Measurements from ENCODE around the gene MAD1L1. TPM values are rescaled to one million over a fixed set of nuclear protein-coding genes. Genes with fewer than 3 reads are reported as not detected.
A peak's percentile ranks its signal among the peaks of the same experiment; 100 is the strongest.

The MAD1L1 gene
- total and polyA plus RNA-seq, 4 donors: 43.0 to 54.9 (median 49.9) TPM

GRCh38 chr7:2249744-2250323 is 17.1 kb upstream of the MAD1L1 start:
- peaks cover 0 to 15% (median 1%) of the 10 kb centered on the region in 4 donors for H3K36me3 ChIP-seq (ENCODE audit: control insufficient read depth in 4 of 4, insufficient read depth in 4 of 4, low read length in 4 of 4)
- ATAC-seq (ENCODE audit: insufficient read depth, low FRiP score) (no peak), DNase-seq (no peak)
- H3K27me3 ChIP-seq (ENCODE audit: control insufficient read depth in 3 of 3, insufficient read depth in 3 of 3, low read length in 2 of 3): no peaks in the 10 kb centered on the region
- no peak for TF ChIP-seq CTCF (IDR thresholded peaks at IDR 0.05; ENCODE audit: control extremely low read depth, extremely low read depth)
- H3K27ac ChIP-seq (ENCODE audit: low read depth in 1 of 2, low read length in 1 of 2): no peak overlapping the region
- H3K9ac ChIP-seq (ENCODE audit: insufficient read depth in 1 of 2, low read length in 2 of 2): no peak overlapping the region
- H3K9me3 ChIP-seq (ENCODE audit: control insufficient read depth in 4 of 4, insufficient read depth in 3 of 4, low read length in 3 of 4): no peaks in the 10 kb centered on the region
- no peak overlapping the region for H3K4me3 ChIP-seq
- 85 to 90% methylated on average over 27 of the region's 27 CpGs for WGBS, 2 donors
- H3K4me1 ChIP-seq (ENCODE audit: control insufficient read depth in 5 of 5, insufficient read depth in 5 of 5, low read length in 5 of 5): peaks cover 0 to 7% (median 0%) of the 10 kb centered on the region in 5 donors

GRCh38 chr7:2248984-2249694 is 16.4 kb upstream of the MAD1L1 start:
- WGBS, 2 donors: 23 to 46% methylated on average over 24 of the region's 24 CpGs

GRCh38 chr7:2247141-2247995 is 14.6 kb upstream of the MAD1L1 start:
- no peak for ATAC-seq (ENCODE audit: insufficient read depth, low FRiP score)
- H3K36me3 ChIP-seq (ENCODE audit: control insufficient read depth in 4 of 4, insufficient read depth in 4 of 4, low read length in 4 of 4): peaks cover 0 to 5% (median 0%) of the 10 kb centered on the region in 4 donors
- no peak overlapping the region for H3K4me3 ChIP-seq
- 80 to 85% methylated on average over 36 of the region's 36 CpGs for WGBS, 2 donors
- peaks cover 0 to 14% (median 0%) of the 10 kb centered on the region in 5 donors for H3K4me1 ChIP-seq (ENCODE audit: control insufficient read depth in 5 of 5, insufficient read depth in 5 of 5, low read length in 5 of 5)
- no peaks in the 10 kb centered on the region for H3K9me3 ChIP-seq (ENCODE audit: control insufficient read depth in 4 of 4, insufficient read depth in 3 of 4, low read length in 3 of 4)
- peak in 1 of 3 donors; percentile 39 for DNase-seq
- H3K27ac ChIP-seq (ENCODE audit: low read depth in 1 of 2, low read length in 1 of 2): no peak overlapping the region
- no peak overlapping the region for H3K9ac ChIP-seq (ENCODE audit: insufficient read depth in 1 of 2, low read length in 2 of 2)
- TF ChIP-seq CTCF (IDR thresholded peaks at IDR 0.05; ENCODE audit: control extremely low read depth, extremely low read depth): no peak
- H3K27me3 ChIP-seq (ENCODE audit: control insufficient read depth in 3 of 3, insufficient read depth in 3 of 3, low read length in 2 of 3): no peaks in the 10 kb centered on the region

More at GRCh38 chr7:2248984-2249694, 16.4 kb upstream of the MAD1L1 start:
- Histone ChIP-seq H3K4me3 (no peak overlapping the region), H3K9ac (ENCODE audit: insufficient read depth in 1 of 2, low read length in 2 of 2) (peak overlapping the region in 1 of 2 donors; percentile 55), H3K27ac (ENCODE audit: low read depth in 1 of 2, low read length in 1 of 2) (no peak overlapping the region), H3K27me3 (ENCODE audit: control insufficient read depth in 3 of 3, insufficient read depth in 3 of 3, low read length in 2 of 3) (no peaks in the 10 kb centered on the region), H3K4me1 (ENCODE audit: control insufficient read depth in 5 of 5, insufficient read depth in 5 of 5, low read length in 5 of 5) (peaks cover 0 to 7% (median 0%) of the 10 kb centered on the region in 5 donors), H3K36me3 (ENCODE audit: control insufficient read depth in 4 of 4, insufficient read depth in 4 of 4, low read length in 4 of 4) (peaks cover 0 to 9% (median 2%) of the 10 kb centered on the region in 4 donors), H3K9me3 (ENCODE audit: control insufficient read depth in 4 of 4, insufficient read depth in 3 of 4, low read length in 3 of 4) (no peaks in the 10 kb centered on the region)
- DNase-seq (peak in 2 of 3 donors; percentile 23 to 40), ATAC-seq (ENCODE audit: insufficient read depth, low FRiP score) (peak; percentile 56)
- no peak for TF ChIP-seq CTCF (IDR thresholded peaks at IDR 0.05; ENCODE audit: control extremely low read depth, extremely low read depth)
